Activated CD4-positive, alpha-beta T cell treated with anti-CD3 and anti-CD28 coated beads for 24 hours (primary cell): ENCODE data around the gene LYPLA2.
"Not testable (repeated sequence)": the region's sequence is repeated elsewhere in the genome, so short reads cannot be mapped to it uniquely, and the experiment has no call there.

Source experiments
- DNase-seq, 2 donors: peaks; one replicate each; pipeline ENCODE4 v3.0.0-alpha.2; 2020; ENCODE audit warnings: low read depth in 2 of 2

The LYPLA2 gene

DNA sequence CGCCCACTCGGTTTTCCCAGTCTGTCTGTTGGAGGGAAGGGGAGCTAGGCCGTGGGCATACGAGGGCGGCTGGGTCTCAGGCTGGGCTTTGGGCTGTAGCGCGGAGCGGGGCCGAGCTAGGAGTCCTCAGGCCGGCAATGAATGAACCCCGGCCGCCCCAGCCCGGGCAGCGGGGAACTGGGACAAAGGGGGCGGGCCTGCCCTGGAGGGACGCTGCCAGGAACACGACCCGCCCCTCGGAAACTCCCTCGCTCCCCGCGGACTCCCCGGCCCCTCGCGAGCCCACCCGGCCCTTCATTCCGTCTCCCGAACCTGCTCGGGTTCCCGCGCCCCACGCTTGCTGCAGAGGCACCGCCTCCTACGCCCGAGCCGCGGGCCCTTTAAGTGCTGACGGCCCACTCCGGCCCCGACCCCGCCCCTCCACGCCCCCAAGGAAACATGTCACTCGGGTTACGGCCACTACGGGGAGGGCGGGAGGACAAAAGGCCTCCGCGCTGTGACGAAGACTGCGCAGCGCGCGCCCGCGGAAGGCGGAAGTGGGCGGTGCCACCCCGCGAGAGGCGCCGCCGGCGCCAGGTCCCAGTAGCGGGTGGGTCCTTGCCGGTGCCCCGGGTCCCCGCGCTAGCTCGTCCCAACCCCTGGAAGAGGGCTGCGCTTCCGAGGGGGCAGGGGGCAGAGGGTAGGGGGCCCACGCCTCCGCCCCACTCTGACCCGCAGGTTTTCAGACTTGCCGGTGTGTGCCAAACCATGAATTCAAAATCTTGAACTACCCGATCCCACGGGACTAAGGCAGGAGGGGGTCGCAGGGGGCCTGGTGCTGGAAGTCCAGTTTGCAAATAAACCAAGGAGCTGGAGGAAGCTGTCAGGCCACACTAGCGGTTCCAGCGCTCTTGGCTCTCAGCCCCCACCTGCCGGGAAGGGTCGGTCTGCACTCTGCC lies 9.7 kb downstream of the LYPLA2 start, which contains the start of gene GALE:
Gene GALE (minus strand): TSS at position 355 of the 938 bp plus-strand sequence. CDS start 1,747 bp downstream, outside the sequence.
- DNase-seq: peak; percentile 96 to 97

DNA sequence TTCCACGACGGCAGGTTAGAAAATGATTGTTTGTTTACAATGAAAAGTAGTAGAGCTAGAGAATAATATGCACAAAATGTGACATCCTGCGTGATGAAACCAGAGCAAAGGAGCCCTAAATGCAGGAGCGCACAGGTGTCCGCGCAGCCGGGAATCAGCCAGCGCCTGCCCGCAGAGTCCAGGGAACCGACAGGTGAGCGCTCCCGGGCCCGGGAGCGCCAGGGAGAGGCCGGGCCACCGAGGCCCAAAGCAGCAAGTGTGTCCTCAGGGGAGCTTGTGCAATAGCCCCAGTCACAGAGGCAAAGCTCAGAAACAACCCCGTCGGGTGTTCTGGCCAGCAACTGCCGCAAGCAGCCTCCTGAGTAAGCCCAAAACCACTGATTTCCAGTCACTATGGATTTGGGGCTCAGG lies 10.4 kb downstream of the LYPLA2 start:
- DNase-seq: no peak

DNA sequence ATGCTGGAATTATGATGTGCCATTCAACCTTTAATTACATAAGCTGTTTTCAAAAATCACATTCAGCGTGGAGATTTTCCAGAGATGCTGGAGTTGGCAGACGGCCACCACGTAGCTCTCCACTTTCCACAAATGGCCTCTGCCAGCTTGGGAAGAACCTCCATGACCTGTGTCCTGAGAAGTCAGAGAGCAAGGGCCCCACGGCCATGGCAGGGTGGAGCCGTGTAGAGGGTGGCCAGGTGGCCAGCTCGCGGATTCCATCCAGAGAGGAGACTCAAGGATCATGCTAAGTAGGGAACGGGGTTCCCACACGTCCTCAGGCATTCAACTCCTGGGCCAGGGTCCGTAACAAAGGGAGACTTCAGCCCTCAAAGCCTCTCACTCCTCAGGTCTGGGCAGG lies 10.9 kb downstream of the LYPLA2 start:
- DNase-seq: no peak

DNA sequence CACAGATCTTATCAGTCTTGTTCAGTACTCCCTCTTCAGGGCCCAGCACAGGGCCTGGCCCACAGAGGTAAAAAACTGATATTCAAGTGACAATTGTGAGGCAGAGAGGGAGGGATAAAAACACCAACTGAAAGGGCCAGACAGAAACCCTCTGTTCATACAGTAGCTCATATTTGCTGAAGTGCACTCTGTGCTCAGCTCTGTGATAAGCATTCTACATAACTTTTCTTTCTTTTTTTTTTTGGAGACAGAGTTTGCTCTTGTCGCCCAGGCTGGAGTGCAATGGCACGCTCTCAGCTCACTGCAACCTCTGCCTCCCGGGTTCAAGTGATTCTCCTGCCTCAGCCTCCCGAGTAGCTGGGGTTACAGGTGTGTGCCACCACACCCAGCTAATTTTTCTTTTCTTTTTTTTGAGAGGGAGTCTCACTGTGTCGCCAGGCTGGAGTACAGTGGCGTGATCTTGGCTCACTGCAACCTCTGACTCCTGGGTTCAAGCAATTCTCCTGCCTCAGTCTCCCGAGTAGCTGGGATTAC lies 11.9 kb downstream of the LYPLA2 start:
- DNase-seq: not testable (repeated sequence)

DNA sequence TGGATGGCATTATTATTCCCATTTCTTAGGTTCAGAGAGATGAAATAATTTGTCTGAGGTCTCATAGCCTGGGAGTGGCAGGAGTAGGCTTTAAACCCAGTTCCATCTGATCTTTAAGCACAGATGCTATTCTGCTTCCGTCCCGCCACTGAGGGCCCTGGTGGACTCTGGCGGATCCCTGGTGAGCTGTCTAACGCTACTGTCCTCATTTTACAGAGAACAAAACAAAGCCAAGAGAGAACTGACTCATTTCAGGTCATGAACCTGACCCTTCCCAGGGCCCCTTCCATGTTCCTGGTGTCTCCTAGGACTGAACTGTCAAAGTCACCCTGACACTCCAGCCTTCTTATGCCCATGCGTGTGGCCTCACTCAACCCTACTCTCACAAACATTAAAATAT lies 12.7 kb downstream of the LYPLA2 start:
- no peak for DNase-seq

DNA sequence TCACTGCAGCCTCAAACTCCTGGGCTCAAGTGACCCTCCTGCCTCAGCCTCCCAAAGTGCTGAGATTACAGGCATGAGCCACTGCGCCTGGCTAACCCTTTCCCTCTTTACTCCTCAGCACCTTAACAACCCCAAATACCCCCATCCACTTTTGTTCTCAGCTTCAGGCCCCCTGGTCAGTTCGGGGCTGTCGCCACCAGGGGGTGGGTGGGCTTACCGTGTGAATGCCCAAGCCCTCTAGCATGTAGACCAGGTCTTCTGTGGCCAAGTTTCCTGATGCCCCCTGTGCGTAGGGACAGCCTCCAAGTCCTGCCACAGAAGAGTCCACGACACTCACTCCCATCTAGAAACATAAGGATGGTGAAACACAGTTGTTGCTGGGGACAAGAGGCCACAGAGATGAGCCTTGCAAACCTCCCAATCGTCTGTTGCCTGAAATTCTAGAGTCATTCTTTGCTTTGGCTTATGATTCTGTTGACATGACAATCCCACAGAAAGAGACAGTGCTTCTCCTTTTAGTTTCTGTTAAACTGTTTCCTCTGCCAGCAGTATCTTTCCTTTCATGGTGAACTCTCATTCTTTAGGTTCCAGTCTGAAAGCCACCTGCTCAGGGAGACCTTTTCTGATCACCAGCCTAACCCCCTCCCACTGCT lies 13.4 kb downstream of the LYPLA2 start:
- DNase-seq: no peak

DNA sequence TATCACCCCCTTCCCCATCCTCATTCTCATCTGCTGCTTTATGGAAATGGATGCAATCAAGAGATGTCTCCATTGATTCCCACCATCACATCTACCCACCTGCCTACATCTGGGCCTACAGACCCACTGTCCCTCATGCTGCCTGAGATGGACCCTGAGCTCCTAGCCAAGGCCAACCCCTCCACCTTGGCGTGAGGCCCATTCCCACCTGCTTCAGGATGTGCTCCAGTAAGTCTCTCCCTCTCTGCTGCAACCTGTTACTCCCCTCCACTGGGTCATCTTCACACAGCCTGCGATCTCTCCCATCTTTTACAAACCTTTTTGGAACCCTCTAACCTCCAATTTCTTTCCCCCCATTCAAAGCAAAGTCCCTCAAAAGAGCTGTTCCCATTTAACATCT lies 14.1 kb downstream of the LYPLA2 start:
- DNase-seq: no peak

DNA sequence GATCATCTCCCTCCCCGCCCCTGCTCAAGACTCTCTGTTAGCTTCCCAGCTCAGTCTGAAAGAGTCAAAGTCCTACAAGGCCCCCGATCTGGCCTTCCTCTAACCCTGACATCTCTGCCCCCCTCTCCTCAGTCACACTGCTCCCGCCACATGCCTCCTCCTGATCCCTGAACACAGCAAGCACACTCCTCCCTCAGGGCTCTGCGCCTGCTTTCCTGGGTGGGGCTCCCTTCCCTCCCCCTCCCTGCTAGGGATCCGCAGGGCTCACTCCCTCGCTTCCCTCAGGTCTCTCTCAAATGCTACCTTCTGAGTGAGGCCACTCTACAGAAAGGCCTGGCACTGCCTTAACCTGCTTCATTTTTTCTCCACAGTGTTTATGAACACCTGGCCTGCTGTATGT lies 15.3 kb downstream of the LYPLA2 start:
- no peak for DNase-seq

DNA sequence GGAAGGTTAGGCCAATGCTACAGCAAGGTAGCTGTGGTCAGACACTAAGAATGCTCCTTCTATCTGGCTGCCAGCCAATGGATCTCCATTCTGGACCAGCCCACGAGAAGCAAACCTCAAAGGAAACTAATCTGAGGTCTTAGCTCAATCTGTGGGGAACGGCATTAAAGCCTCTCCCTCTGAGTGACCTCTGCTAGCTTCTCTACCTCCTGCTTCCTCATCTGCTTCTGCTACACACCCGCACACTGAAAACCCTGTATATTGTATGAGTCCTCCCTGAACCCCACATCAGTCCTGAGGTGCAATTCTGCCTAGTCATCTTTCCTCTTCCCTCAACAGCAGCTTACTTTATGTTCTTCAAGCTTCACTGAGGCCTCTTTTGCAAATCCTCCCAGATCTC lies 16.5 kb downstream of the LYPLA2 start:
- no peak for DNase-seq

DNA sequence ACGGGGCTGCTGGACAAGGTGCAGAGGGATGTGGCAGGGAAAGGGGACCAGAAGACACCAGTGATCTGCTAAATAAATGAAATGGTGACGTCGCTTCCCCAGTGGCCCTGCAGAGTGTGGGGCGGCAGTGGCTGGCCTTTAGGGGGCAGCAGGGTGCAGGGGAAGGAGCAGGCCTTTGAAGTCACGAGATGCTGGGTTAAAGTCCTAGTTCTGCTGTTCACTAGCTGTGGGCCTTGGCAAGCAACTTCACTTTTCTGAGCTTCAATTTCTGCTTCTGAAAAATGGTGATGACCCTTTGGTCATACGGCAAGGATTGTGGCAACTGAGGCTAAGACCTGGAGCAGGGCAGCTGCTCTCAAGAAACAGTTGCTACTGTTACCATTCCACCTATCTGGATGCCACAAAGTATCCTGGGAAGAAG lies 18.8 kb downstream of the LYPLA2 start:
- peak; percentile 61 to 72 for DNase-seq

DNA sequence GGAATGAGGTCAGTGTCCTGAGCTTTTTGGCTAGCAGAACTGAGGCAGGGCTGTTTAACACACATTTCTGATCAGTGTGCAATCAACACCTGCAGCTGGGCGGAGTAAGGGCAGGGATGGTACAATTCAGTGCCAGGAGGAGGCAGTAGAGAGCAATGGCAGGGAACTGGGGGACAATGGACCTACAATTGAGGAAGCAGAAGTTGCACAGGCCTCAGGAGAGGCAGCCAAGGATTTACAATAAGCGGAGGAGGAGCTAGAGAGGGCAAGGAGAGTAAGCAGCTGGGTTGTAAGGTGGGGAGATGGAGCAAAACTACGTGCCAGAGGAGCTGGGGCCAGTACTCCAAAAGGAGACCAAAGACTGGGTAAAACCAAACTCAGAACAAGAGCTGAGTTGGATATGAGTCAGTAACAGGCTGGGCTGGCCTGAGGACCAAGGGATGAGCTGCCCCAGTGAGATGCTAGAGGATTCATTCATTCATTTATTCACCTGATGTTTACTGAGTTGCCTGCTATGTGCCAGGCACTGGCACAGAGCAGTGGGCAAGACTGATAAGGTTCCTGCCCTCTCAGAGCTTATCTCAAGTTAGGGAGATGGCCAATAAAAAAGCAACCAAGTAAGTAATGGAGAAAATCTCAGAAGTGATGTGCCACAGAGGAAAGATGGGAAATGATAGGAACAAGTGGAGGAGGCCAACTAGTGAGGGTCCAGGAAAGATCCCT lies 20.0 kb downstream of the LYPLA2 start:
- DNase-seq: peak in 1 of 2 donors; percentile 41

DNA sequence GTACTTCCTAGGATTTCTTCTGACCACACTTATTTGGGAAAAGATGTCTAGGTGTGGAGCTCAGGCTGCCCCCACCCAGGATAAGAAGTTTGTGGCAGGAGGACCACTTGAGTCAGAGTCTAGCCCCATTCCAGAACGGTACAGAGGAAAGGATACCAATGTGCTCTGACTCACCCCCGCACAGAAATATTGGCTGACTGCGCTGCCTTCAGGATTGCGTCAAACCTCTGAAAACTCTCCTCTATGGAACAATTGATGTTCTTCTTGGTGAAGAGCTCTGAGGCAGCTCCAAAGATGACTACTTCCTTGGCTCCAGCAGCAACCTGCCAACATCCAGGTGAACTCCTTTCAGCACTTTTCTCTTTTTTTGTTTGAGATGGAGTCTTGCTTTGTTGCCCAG lies 23.1 kb downstream of the LYPLA2 start:
- no peak for DNase-seq

DNA sequence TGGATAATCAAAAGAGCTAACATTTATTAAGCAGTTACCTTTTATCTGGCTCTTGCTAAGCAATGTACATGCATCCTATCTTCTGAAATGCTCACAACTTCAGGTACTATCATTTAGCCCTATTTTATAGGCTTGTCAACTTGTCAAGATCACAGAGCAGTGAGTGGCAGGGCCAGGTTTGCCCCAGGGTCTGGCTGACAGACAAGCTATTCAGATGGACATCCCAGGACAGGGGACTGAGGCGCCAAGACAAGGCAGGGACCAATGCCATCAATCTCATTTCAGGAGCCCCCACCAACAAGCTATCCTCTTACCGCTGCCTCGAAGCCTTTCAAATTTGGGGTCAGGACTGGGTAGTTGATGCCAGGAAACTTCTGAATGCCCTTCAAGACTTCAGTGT lies 25.4 kb downstream of the LYPLA2 start:
- no peak for DNase-seq

DNA sequence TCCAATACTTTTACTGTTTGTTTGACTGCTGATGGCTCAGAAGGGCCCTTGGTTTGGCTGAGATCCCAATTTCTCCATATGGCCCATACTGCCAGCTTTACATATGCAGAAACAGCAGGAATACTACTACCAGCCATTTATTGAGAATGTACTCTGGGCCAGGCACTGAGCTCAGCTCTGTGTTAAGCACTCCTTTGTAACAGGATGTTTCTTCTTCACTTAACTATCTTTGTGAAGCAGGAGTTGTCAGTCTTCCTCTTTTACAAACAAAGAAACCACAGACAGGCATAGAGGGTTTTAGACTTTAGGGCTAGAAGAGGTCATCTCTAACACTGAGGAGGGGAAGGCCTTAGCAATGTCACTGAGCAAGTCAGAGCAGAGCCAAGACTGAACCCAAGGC lies 26.0 kb downstream of the LYPLA2 start:
- DNase-seq: no peak

DNA sequence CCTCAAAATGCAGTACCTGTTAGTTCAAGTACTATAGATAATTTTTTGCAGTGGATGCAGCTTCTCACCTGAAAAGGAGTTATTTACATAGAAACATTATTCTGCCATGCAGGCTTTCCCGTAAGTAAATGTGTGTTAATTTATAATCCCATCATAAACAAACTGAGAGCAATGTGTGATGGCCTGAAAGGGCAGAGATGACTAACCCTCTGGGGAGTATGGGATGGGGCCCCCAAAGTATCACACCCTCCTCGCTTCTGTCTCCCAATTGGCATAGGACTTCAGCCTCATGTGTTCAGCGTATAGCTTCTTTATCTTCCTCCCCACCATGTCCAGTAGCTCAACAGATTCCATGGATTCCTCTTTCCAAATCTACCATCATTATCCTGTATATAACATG lies 26.7 kb downstream of the LYPLA2 start:
- no peak for DNase-seq

DNA sequence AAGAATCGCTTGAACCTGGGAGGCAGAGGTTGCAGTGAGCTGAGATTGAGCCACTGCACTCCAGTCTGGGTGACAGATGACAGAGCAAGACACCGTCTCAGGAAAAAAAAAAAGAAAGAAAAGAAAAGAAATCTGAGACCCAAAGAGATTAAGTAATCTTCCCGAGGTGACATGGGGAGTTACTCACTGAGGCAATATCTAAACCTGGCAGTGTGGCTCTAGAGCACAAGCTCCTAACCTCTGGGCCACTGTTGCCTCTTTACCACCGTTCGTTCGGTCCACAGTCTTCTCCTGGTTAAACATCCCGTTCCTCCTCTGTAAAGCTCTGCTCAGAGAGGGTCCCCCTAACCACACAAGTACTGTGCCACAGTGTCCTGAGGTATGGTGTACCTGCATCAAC lies 32.8 kb downstream of the LYPLA2 start:
- no peak for DNase-seq

DNA sequence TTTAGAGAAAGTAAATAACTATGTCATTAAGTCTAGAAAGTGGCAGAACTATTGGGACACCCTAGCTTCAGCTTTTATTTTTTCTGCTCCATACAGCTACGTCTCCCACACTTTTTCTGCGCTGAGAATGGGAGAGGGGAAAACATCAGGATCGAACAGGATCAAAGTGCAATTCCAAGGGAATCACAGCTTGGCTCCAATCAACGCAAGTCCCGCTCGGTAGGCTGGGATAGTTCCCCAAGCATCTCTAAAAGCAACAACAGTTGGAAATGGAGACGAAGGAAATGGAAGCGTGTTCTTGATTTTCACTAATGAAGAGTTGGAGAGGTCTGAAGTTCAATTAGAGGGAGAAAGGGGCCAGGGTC lies 33.7 kb downstream of the LYPLA2 start:
- DNase-seq: no peak

DNA sequence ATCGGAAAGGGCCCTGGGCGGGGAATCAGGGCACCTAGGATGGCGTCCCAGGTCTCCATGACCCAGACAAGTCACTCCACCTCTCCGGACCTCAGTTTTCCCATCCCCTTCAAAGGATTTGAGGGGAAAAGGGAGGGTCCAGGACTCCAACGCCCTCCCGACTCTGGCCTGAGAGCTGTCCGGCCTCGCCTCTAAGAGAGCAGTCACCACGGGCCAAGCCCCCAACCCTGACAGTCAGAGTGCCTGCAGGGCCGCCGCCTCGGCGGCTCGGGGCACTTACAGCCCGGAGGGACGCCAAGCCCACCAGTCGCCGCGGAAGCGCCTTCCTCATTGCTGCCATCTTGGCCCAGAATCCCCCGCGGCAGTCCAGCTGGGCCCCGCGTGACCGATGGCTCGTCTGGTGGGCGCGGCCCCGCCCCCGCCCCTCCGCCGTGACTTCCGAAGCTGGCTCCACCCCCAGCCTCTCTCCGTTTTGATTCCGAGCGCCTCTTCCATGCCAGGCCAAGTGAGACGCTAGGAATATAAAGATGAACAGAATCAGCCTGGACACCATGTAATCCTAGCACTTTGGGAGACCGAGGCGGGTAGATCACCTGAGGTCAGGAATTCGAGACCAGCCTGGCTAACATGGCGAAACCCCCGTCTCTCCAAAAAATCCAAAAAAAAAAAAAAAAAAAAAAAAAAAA lies 34.3 kb downstream of the LYPLA2 start, which contains the start of gene HMGCL:
Gene HMGCL (minus strand): TSS at position 354 of the 686 bp plus-strand sequence. CDS start 14 bp downstream, at position 340.
- peak; percentile 79 to 86 for DNase-seq

DNA sequence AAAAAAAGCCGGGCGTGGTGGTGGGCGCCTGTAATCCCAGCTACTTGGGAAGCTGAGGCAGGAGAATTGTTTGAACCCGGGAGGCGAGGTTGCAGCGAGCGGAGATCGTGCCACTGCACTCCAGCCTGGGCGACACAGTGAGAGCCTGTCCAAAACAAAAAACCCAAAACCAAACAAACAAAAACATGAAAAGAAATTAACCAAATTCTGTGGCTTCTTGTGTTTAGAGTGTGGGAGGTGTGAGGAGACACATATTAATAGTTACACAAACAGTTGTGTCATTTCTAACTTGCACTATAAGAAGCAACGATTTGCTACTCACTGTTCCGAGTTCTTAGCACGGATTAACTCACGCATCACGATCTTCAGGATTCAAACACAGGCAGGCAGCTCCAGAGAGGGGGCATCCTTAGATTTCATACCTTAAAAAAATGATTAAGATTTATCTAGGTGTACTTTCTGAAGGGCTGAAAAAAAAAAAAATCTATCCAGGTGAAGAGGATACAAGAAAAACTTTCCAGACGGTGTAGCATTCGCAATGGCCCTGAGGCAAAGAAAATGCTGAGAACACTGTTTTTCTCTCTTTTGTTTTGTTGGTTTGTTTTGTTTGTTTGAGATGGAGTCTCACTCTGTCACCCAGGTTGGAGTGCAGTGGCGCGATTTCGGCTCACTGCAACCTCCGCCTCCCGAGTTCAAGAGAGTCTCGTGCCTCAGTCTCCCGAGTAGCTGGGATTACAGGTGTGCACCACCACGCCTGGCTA lies 35.0 kb downstream of the LYPLA2 start:
- no peak for DNase-seq

DNA sequence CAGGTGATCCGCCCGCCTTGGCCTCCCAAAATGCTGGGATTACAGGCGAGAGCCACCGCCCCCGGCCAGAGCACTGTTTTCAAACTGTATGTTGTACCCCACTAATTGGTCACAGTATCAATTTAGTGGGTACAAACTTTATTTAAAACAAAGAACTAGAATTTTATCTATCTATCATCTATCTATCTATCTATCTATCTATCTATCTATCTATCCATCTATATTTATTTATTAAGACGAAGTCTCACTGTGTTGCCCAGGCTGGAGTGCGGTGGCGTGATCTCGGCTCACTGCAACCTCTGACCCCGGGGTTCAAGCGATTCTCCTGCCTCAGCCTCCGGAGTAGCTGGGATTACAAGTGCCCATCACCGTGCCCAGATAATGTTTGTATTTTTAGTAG lies 35.6 kb downstream of the LYPLA2 start:
- not testable (repeated sequence) for DNase-seq

DNA sequence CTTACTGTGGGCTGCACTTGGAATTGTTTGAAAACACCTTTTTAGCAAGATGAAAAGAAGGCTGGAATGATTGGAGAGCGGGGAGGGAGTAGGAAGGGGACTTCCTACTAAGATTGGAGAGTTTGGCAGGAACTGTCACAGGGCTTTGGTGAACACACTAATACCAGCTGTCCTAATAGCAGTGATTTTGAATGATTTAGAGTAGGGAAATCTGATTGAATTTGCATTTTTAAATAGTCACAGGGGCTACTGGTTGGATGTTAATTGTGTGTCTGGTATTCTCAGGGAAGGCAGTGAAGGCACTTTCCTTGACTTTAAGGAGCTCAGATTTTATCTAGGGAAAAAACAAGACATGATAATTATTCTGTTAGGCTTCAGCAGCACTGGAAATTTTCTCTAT lies 36.8 kb downstream of the LYPLA2 start:
- DNase-seq: no peak
